GM21381 (cell line): ENCODE measurements around the gene ZFC3H1.
"Not testable (repeated sequence)": the region's sequence is repeated elsewhere in the genome, so short reads cannot be mapped to it uniquely, and the experiment has no call there.

ENCODE experiments used
- ATAC-seq: cut with Tn5 transposase; IDR thresholded peaks from one replicate; pipeline ENCODE4 v1.9.1; 2021; ENCODE audit warnings: mild to moderate bottlenecking, moderate library complexity; ENCODE audit not compliant: unreplicated experiment

The ZFC3H1 gene, protein sequence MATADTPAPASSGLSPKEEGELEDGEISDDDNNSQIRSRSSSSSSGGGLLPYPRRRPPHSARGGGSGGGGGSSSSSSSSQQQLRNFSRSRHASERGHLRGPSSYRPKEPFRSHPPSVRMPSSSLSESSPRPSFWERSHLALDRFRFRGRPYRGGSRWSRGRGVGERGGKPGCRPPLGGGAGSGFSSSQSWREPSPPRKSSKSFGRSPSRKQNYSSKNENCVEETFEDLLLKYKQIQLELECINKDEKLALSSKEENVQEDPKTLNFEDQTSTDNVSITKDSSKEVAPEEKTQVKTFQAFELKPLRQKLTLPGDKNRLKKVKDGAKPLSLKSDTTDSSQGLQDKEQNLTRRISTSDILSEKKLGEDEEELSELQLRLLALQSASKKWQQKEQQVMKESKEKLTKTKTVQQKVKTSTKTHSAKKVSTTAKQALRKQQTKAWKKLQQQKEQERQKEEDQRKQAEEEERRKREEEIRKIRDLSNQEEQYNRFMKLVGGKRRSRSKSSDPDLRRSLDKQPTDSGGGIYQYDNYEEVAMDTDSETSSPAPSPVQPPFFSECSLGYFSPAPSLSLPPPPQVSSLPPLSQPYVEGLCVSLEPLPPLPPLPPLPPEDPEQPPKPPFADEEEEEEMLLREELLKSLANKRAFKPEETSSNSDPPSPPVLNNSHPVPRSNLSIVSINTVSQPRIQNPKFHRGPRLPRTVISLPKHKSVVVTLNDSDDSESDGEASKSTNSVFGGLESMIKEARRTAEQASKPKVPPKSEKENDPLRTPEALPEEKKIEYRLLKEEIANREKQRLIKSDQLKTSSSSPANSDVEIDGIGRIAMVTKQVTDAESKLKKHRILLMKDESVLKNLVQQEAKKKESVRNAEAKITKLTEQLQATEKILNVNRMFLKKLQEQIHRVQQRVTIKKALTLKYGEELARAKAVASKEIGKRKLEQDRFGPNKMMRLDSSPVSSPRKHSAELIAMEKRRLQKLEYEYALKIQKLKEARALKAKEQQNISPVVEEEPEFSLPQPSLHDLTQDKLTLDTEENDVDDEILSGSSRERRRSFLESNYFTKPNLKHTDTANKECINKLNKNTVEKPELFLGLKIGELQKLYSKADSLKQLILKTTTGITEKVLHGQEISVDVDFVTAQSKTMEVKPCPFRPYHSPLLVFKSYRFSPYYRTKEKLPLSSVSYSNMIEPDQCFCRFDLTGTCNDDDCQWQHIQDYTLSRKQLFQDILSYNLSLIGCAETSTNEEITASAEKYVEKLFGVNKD (N-terminal part only)

DNA sequence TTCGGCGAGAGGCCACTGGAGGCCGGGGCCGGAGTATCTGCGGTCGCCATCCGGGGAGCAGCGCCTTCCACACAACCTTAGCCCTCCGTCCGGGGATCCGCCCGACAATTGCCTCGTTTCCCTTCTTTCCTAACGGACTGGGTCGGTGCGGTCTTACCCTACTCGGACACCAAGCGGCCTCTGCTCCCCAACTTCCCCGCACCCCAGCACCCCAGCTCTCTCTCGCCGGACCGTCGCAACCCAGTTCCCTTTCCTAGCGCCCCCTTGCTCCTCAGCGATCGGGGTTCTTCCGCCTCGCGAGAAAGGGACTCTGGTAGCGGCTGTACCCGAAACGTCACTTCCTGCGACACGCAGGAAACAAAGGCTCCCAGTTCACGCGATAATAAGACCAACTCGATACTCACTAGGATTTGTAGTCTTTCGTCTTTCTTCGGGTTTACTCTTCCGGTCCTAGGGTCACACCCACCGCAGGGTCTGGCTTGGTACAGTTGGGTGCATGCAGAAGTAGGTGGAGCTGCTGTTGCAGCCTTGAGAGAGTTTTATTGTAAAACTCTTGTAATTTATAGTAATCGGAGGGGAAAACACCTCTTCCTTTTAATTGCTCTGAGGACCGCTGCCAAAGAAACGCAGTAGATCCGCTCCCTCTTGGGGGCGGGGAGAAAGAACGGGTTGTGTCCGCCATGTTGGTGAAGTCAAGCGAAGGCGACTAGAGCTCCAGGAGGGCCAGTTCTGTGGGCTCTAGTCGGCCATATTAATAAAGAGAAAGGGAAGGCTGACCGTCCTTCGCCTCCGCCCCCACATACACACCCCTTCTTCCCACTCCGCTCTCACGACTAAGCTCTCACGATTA lies at the start of gene ZFC3H1, which contains the start of gene THAP2:
ZFC3H1 (minus strand) TSS at position 288 of the 850 bp plus-strand sequence; CDS start at position 50, 238 bp downstream.
THAP2 (plus strand) TSS at position 741 of the 850 bp plus-strand sequence. CDS start 209 bp downstream, outside the sequence.
- ATAC-seq, result peak; percentile 90

GRCh38 chr12:71710276-71711125 lies 46.9 kb upstream of the ZFC3H1 start:
- ATAC-seq, result no peak

GRCh38 chr12:71708658-71709057 lies 45.0 kb upstream of the ZFC3H1 start:
- no peak for ATAC-seq

- no peak for ATAC-seq
Observed at GRCh38 chr12:71704920-71705319, 41.3 kb upstream of the ZFC3H1 start.

DNA sequence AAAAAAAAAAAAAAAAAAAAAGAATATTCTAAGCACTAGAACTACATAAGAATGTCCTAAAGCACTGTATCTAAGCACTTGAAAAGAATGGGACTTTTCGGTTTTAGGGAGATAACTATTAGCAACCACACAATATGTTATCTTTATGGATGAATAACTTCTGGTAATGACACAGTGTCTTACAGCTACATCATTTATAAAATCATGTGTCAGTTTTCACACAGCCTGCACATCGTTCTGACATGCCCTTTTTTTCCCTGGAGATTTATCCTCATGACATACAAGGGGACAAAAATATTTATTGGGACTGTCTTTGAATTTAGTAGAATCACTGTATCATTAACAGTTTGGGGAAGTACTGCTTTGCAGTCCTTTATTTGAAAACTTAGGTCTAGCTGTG lies 39.6 kb upstream of the ZFC3H1 start:
- ATAC-seq, result no peak

- ATAC-seq, result no peak
Observed at GRCh38 chr12:71702590-71702989, 38.9 kb upstream of the ZFC3H1 start.

DNA sequence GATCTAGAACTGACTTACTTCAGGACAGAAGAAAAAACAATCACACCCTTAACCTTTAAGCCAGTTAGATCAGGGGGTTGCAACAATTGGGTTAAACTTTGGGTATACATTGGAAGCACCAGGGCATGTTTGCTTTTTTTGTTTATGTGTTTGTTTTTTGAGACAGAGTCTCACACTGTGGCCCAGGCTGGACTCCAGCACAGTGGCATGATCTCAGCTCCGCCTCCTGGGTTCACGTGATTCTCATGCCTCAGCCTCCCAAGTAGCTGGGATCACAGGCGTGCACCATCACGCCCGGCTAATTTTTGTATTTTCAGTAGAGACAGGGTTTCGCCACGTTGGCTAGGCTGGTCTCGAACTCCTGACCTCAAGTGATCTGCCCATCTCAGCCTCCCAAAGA lies 38.5 kb upstream of the ZFC3H1 start:
- not testable (repeated sequence) for ATAC-seq

DNA sequence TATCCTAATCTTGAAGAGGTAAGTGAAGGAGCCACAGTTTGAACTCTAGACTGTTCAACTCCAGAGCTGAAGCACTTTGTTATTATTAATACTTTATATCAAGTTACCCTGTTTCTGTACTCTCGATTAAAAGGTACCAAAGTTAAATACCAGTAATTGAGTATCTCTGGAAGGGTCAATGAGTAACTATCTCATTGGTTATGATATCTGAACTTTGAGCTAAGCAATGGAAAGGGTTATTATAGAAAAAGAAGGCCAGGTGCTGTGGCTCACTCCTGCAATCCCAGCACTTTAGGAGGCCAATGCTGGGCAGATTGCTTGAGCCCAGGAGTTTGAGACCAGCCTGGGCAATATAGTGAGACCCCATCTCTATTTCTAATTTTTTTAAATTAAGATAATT lies 32.1 kb upstream of the ZFC3H1 start:
- no peak for ATAC-seq

GRCh38 chr12:71694099-71694820 lies 30.6 kb upstream of the ZFC3H1 start:
- ATAC-seq, result peak; percentile 85

DNA sequence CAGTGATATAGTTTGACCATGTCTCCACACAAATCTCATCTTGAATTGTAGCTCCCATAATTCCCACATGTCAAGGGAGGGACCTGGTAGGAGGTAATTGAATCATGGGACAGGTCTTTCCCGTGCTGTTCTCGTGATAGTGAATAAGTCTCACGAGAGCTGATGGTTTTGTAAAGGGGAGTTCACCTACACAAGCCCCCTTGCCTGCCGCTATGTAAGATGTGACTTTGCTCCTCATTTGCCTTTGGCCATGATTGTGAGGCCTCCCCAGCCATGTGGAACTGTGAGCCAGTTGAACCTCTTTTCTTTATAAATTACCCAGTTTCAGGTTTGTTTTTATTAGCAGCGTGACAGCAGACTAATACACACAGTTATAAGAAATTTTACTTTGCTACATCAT lies 30.0 kb upstream of the ZFC3H1 start:
- ATAC-seq, result peak; percentile 5

- ATAC-seq, result no peak
Observed at GRCh38 chr12:71693126-71693525, 29.5 kb upstream of the ZFC3H1 start.

DNA sequence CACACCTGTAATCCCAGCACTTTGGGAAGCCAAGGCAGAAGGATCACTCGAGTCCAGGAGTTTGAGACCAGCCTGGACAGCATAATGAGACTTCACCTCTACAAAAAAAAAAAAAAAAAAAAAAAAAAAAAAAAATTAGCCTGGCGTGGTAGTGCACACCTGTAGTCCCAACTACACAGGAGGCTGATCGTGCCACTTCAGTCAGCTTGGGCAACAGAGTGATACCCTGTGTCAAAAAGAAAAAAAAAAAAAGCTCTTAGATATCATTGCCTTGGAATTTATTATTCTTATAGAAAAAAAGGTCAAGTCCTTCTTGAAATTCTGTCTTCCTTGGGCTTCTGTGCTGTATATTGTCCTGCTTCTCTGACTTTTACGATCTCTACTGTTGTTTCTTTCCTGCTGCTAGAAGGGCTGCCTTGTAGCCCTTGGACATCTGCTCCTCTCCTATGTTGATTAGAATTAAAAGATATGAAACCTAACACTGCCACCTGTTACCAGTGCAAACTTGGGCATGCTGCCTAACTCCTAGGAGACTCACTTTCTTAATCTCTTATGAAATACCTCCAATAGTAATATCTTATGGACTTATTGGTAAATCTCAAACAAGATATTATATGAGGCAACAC lies 28.0 kb upstream of the ZFC3H1 start:
- ATAC-seq, result no peak

GRCh38 chr12:71688961-71689570 lies 25.4 kb upstream of the ZFC3H1 start:
- no peak for ATAC-seq

- not testable (repeated sequence) for ATAC-seq
Observed at GRCh38 chr12:71687172-71687571, 23.5 kb upstream of the ZFC3H1 start.

DNA sequence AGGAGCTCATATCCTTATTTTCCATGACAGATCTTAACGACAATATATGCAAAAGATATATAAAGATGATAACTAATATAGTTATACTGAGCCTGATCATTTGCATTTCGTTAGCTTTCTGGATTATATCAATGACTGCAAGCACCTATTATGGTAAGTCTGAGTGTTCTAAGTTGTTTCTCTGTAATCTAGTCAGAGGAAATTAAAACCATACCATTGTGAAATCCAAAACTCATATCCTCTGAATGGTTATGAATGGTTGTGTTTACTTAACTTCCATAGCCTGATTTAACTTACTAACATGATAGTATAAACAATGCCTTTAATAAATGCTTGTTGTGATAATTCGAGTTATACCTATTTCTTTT lies 23.0 kb upstream of the ZFC3H1 start:
- no peak for ATAC-seq

DNA sequence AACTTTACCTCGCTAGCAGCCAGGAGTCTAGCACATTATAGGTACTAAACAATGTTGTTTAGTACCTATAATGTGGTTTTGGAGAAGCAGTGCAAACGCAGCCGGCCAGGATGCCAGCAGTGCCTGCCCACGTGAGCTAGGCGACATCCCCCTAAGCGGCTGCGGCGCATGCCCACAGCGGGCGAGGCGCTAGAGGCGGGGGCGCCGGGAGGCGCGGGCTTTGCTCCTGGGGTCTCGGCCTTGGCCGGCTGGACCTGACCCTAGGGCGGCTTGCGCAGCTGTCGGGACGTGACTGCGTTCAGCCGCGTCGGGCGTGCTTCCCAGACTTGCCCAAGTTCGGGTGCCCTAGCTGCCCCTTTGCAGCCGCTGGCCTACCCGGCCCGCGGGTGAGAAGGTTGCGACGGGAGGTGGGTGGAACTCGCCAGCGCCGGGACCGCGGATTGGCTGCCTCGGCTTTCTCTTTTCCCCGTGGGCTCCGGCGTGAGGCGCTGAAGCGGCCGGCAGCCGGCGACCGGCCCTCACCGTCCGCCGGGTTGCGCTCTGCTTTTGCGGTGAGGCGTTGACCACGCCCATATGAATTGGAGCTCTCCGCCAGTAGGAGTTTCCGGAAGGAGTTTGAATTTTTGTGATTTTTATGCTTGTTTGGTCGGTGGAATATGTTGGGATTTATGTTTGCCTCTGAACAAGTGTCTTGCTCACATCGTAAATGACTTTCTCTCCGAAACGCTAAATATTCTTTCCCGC lies 22.4 kb upstream of the ZFC3H1 start, which contains the start of gene TMEM19:
TMEM19 (plus strand) TSS at position 169 of the 744 bp plus-strand sequence. CDS start 599 bp downstream, outside the sequence.
- ATAC-seq, result peak; percentile 89
